NCI-H2227 (cell line): ENCODE measurements around the gene C11orf68.
A peak's percentile ranks its signal among the peaks of the same experiment; 100 is the strongest.
"Not testable (repeated sequence)": the region's sequence is repeated elsewhere in the genome, so short reads cannot be mapped to it uniquely, and the experiment has no call there.

ENCODE experiments used
- DNase-seq: peaks from one replicate; lab custom pipeline; 2025; ENCODE audit not compliant: unreplicated experiment; lab: John Stamatoyannopoulos, UW

C11orf68 gene

DNA sequence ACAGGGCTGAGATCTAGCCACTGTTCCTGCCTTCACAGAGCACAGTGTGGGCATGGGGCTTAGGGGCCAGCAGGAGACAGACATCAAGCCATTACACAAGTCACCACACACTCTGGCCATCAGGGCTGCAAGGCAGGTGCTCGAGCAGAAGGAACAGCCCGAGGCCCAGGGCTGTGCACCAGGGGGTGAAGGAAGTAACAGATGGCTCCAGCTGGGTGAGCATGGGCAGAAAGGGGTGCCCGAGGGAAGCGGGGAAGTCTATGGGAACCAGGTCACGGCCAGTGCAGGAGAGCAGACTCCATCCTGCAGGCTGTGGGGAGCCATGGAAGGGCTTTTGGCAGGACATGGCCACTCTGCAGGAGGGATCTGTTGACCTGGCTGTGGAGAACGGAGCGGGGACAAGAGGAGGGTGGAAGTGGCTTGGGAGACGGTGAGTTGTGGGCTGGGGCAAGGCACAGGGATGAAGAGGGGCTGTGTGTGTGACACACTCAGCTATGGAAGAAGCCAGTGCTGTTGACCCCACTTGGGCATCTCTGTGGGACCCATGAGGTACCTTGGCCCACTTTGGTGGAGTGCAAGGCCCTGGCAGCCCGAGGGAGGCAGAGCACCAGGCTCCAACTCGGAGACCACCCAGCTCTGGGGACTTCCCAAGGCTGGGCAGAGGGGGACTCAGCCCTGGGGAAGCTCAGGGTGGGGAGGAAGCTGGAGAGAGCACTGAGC is 3.6 kb downstream of the C11orf68 start:
- no peak for DNase-seq

- DNase-seq, result no peak
Measured at GRCh38 chr11:65912845-65913244, 6.0 kb downstream of the C11orf68 start.

DNA sequence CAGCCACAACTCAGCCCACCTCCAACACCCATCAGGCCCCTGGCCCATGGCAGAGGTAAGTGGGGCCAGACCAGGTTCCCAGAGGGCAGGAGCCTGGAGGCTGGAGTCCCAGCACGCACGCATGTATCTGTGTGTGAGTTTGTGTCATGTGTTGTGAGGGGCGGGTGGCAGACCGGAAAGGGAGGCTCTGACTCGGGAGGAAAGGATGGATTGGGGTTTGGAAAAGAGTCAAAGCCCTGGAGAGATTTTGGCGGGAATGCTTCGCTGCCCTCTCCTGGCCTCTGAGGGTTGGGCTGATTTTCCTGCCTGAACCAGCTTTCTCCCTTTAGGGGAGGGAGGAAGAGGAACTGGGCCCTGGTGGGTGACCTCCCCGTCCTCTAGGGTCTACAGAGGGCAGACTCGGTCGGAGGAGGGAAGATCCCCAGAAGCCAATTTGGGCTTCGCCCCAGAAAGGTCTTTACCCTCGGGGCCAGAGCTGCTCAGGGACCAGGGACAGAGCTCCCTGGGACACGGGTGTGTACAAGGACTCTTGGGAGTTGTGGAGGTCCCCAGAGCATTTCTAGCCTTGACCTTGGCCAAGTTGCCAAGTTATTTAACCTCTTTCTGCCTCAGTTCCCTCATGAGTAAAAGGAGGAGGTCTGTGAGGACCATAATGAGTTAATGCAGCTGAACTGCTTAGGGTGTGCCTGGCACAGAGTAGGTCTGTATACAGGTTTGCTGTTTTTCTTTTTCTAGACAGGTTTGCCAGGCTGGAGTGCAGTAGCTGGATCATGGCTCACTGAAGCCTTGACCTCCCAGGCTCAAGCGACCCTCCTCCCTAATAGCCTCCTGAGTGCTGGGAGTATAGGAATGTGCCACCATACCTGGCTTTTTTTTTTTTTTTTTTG is 6.9 kb downstream of the C11orf68 start:
- peak; percentile 65 for DNase-seq

DNA sequence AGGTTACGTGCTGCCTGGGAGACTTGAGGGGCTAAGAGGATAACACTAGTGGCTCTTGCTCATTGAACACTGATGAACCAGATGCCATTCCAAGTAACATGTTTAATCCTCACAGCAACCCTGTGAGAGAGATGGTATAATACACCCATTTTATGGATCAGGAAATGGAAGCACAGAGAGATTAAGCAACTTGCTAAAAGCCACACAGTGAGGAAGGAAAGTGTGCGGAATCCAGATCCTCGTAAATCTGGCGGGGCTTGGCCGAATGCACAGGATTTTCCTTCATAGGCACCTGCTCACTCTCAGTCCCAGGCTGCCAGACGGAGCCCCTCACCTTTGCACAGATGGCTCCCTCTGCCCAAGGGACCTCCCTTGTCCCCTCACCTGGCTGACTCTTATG is 11.0 kb downstream of the C11orf68 start:
- no peak for DNase-seq

DNA sequence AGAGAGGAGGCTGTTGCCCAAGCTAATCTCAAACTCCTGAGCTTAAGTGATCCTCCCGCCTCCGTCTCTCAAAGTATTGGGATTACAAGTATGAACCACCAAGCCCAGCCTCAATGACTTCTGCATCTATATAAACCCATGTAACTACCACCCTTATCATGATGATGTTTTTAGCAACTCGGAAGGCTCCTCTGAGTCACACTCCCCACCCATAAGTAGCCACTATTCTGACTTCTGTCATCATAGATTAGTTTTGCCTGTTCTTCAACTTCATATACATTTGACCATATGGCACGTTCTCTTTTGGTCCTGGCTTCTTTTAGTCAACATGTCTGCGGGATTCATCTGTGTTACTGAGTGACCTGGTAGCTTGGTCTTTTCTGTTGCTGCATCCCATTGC is 12.3 kb downstream of the C11orf68 start:
- DNase-seq, result no peak

- DNase-seq, result no peak
Measured at GRCh38 chr11:65903715-65904114, 15.1 kb downstream of the C11orf68 start.

GRCh38 chr11:65903068-65903481 is 15.8 kb downstream of the C11orf68 start:
- no peak for DNase-seq

GRCh38 chr11:65900899-65901180 is 18.0 kb downstream of the C11orf68 start:
- no peak for DNase-seq

DNA sequence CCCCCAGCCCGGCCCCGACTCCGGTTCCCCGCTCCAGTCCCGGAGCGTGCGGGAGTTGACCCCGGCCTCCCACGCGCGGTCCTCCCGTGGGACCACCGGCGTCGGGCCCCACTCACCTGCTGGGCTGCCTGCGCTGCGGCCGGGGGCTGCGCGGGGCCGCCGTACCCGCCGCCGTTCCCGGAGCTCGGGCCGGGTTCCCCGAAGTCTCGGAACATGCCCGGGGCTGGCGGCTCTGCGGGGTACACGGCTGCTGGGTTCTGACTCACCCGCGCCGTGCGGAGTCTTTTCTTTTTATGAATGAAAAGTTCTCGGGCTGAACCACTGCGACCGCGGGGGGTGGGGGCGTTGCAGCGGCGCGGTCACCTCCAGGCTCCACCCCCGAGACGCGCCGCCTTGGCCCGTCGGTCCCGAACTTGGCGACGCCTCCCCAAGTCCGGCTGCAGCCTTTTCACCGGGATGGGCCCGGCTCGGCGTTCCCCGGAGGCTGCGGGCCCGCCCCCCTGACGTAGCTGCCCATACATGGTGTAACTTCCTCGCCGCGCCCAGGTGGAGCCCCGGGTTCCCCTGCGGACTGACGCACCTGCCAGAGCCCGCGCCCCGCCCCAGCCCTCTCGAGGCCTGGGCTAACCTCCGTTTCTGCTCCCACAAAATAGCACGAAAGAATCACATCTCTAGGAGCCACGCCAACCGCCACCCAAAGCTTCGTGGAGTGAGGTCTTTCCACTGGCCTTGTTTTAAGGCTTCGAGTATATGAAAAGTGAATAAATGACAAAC is 18.6 kb downstream of the C11orf68 start, which contains the start of gene FOSL1:
FOSL1 (minus strand) TSS at position 264 of the 774 bp plus-strand sequence; CDS start at position 215, 49 bp downstream.
- DNase-seq, result peak; percentile 79

- peak; percentile 22 for DNase-seq
Measured at GRCh38 chr11:65899356-65900124, 19.3 kb downstream of the C11orf68 start.

DNA sequence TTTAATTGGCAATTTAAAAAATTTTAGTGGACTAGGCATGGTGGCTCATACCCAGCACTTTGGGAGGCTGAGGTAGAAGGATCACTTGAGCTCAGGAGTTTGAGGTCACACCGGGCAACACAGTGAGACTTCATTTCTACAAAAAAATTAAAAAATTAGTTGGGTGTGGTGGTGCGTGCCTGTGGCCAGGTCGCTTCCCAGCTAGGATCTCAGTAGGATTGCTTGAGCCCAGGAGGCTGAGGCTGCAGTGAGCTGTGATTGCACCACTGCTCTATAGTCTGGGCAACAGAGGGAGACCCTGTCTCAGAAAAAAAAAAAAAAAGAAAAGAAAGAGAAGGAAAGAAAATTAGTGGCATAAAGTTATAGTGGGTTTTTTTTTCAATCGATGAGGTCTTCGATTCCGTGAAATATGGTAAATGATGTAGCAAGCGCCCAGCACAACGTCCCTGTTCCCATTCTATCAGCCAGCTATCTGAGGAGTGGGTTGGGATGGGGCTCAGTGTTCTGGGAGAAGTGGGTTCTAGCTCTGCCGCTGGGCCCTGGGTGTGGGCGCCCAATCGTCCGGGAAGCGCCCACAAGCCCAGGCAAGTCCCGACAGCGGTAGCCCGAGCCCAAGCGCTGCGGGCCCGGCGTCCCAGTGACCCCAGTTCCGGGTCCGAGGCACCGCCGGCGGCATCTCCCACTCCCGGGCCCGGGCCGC is 20.1 kb downstream of the C11orf68 start:
- DNase-seq, result no peak

DNA sequence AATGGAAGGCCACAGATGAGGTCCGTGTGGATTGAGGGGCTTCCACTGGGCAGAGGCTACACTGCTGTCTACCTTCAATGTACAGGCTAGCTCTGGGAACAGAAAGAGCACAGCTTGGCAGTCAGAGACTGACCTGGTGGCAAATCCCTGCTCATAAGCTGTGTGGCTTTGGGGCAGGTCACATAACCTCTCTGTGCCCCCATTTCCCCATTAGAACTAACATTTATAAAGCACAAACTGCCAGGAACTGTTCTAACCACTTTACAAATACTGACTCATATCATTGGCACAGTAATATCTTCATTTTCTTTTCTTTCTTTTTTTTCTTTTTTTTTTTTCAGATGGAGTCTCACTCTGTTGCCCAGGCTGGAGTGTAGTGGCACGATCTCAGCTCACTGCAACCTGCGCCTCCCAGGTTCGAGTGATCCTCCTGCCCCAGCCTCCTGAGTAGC is 21.8 kb downstream of the C11orf68 start:
- DNase-seq, result no peak

DNA sequence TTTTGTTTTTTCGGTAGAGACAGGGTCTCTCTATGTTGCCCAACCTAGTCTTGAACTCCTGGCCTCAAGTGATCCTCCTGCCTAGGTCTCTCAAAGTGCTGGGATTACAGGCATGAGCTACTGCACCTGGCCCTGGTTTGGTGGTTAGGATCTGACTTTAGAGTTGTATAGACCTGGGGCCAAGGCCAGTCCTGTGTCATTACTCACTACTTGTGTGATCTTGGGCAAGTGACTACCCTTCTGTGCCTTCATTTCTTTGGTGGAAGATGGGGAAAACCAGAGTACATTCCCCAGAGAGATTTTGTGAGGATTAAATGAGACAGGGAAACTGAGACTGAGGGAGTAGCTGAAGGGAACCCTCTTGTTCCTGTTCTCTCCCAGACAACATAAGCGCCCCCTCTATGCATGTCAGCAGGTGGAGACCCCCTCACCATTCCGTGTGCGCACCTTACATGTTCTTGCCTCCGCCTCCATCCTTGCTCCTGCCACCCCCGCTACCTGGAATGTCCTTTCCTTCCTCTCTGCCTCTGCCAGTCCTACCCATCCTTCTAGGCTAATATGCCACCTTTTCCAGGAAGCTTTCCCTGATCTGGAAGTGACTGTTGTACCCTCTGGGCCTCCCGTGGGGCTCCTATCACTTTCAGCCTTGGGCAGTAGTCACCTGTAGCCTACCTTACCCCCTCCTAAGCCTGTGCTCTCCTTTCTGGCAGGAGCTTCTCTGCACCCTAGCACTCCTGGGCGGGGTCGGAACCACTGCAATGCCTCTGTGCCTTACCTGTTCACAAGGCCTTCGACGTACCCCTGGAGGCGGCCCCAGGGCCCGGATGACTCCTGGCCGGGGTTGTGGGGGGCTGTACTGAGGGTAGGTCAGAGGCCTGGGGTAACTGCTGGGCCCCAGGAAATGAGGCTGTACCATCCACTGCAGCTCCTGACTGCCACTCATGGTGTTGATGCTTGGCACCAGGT is 22.5 kb downstream of the C11orf68 start:
- no peak for DNase-seq

DNA sequence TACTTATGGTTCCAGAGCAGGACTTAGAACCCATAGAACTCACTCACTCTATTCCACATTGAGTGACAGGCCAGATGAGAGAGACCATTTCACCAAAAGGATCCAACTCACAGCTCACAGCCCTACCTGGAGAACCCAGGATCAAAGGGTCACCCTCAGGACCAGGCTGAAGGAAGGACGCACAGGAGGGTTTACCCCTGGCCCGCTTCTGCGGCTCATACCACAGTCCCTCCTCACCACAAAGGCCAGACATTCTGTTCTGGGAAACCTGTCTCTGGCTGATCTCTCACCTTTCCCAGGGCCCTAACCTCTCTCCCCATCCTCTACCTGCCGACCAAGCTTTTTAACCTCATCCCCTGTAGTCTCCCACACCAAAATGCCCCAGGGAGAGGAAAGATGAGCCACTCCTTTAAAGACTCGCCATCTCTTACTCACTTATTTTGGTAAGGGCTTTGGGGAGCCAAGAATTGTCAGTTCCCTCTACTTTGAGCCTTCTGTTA is 23.3 kb downstream of the C11orf68 start:
- no peak for DNase-seq

DNA sequence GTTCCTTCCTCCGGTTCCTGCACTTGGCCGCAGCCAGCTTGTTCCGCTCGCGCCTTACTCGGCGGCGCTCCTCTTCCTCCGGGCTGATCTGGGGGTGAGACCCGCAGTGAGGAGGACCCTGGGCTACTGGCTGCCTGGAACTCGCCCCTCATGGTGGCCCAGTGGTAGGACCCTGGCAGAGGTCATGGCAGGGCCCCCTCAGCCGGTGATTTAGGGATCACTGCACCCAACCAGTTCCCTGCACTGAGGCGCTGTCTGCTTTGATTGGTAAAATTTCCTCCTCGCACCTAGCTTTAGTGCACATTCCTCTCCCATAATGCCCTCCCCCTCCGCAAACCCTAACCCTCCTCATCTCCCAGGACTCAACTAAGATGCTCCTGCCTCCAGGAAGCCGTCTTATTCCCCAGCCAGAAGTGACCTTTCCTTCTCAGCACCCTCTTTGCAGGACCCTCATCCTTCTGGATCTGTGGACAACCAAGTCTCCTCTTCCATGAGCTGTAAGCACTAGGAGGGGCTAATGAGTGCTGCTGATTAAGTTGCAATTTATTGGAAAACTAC is 24.7 kb downstream of the C11orf68 start:
- no peak for DNase-seq

GRCh38 chr11:65892661-65893317 is 26.1 kb downstream of the C11orf68 start:
- no peak for DNase-seq

GRCh38 chr11:65892137-65892540 is 26.7 kb downstream of the C11orf68 start:
- DNase-seq, result not testable (repeated sequence)
